ENCODE results near the gene TSPEAR.

The TSPEAR gene

DNA sequence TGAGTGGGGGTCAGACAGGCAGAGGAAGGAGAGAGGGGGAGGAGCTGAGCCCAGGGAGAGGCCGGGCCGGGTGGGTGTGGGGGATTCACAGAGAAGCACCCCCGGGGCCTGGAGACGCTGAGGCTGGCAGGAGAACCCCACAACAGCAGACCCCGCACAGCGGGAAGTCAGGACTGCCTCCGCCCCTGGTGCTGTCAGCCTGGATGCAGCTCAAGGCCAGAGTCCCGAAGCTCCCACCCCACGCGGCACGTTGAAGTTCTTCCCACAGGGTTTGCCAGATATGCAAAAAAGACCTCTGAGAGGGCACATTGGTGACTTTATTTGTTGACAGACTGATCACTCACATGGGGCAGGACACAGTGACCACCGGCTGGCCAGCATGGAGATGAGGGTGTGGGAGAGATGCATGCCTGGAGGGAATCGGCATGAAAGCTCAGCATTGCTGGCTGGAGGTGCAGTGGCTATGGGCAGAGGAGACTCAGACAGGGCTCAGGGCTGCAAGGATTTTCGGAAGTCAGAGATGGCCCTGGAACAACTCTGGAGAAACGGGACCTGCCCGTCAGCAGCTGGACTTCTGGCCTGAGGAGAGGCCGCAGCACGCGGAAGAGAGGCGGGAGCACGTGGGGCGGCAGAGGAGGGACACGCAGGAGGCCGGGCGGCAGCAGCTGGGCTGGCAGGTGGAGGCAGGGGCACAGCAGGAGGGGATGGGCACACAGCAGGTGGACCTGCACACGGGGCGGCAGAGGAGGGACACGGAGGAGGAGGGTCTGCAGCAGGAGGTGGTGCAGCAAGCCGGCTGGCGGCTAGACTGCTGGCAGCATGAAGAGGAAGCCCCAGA, 153.7 kb downstream of the TSPEAR start:
- no peak for DNase-seq (ENCODE audit: low spot score)
- ChIA-PET POLR2A (ENCODE audit: low non-redundant PET) (no interaction called here), CTCF (interaction anchor here (0.6 to 0.8 kb wide), 3 partner anchors 41 to 167 kb away, joined by 3 to 4 read pairs (median 3); no protein-coding TSS in a partner anchor)
- TF ChIP-seq, protein P1, sequence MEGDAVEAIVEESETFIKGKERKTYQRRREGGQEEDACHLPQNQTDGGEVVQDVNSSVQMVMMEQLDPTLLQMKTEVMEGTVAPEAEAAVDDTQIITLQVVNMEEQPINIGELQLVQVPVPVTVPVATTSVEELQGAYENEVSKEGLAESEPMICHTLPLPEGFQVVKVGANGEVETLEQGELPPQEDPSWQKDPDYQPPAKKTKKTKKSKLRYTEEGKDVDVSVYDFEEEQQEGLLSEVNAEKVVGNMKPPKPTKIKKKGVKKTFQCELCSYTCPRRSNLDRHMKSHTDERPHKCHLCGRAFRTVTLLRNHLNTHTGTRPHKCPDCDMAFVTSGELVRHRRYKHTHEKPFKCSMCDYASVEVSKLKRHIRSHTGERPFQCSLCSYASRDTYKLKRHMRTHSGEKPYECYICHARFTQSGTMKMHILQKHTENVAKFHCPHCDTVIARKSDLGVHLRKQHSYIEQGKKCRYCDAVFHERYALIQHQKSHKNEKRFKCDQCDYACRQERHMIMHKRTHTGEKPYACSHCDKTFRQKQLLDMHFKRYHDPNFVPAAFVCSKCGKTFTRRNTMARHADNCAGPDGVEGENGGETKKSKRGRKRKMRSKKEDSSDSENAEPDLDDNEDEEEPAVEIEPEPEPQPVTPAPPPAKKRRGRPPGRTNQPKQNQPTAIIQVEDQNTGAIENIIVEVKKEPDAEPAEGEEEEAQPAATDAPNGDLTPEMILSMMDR (conservative IDR thresholded peaks at IDR 0.05; ENCODE audit: low read depth), result no peak
- no peak overlapping the region for H3K27ac ChIP-seq

DNA sequence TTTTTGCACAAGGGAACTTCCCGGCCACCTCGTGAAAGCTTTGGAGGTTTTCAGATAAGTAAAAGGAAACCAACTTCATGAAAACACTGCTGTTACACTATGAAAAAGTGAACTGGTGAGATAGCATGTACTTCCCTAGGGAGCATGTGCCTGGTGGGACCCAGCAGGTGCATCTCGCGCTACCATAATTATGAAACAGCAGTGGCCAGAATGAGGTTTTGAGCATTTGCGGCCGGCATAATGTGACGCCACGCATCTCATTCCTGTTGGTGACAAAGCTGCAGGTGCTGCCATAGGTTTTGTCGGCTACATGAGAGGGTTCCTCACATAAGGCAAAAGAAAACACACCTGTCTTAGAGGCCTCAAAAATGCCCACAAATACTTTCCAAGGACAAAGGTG, 154.5 kb downstream of the TSPEAR start:
- POLR2A ChIA-PET (ENCODE audit: low non-redundant PET), result no interaction called here
- CTCF ChIA-PET, result interaction anchor here (0.6 to 0.8 kb wide), 4 partner anchors 40 to 706 kb away, joined by 3 to 4 read pairs (median 4); no protein-coding TSS in a partner anchor

DNA sequence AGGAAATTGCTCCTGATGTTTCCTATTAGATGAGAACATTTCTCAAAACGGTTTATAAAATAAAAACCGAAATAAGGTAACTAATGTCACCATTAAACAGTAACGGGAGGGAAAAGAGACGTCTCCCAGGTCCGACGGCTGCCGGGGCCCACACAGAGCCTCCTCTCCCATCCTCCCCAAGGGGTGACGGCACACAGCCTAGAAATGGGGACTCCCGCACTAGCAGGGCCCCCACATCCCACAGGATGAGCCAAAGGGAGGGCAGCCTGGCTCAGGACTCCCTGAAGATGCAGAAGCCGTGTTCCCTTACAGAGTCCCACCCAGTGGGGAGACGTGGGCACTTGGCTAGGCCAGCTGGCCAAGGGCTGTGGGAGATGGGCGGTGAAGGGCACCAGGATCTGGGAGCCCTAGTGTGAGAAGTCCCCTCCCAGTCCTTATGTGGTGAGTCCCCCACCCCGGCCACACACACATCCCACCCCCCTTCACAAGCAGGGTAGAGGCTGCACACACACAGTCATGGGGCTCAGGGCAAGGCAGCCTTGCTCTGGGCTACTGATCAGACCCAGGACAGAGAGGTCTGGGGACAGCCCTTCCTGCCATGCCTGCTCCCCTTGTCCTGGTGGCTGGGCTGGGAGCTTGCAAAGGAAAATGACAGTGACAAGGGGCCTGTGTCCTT, 156.0 kb downstream of the TSPEAR start:
- DNase-seq (ENCODE audit: low spot score), result no peak
- ChIA-PET CTCF (interaction anchor here (0.7 kb wide), 1 partner anchor 238 kb away, joined by 4 read pairs; no protein-coding TSS in a partner anchor), POLR2A (ENCODE audit: low non-redundant PET) (no interaction called here)
- no peak overlapping the region for H3K27ac ChIP-seq
- TF ChIP-seq, protein P1 (conservative IDR thresholded peaks at IDR 0.05; ENCODE audit: low read depth), result no peak

More for the DNA sequence above, 154.5 kb downstream of the TSPEAR start:
- no peak for DNase-seq (ENCODE audit: low spot score)
- H3K27ac ChIP-seq, result no peak overlapping the region
- TF ChIP-seq, protein P1 (conservative IDR thresholded peaks at IDR 0.05; ENCODE audit: low read depth), result no peak

DNA sequence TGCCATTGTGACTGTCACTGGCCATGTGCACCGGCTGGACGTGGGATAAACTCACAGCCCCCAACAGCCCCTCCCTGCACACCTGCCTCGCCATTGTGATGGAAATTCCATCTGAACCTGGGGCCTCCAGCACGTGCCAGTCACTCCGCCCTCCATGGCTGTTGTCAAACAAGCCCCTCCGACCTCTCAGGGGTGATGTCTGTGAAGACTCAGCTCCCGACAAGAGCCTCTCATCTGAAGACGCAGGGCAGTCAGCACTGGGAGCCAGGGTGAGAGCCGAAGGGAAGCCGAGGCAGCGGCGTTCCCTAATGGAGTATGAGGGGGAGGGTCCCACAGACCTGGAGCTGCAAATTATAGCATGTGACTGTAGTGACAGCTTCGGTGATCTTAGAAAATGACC, 158.7 kb downstream of the TSPEAR start:
- DNase-seq (ENCODE audit: low spot score), result no peak
- CTCF ChIA-PET, result no interaction called here
- TF ChIP-seq, protein P1 (conservative IDR thresholded peaks at IDR 0.05; ENCODE audit: low read depth), result no peak
- POLR2A ChIA-PET (ENCODE audit: low non-redundant PET), result no interaction called here
- no peak overlapping the region for H3K27ac ChIP-seq

DNA sequence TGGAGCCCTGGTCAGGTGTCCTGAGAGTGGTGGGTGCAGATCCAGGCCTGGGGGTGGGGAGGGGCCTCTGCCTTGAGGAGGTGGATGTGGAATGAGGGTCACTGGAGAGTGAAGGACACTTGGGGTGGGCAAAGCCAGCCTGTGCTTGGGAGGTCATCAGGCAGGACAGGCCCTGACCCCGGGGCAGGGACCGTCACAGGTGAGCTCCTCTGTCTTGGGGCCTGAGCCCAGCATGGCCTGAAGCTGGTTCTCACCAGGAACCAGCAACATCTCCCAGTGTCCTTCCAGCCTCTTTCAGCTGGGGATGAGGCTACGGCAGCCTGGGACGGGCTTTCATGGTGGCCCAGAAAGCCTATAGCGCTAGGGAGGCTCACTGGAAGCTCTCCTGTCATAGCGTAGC, 159.2 kb downstream of the TSPEAR start:
- ChIA-PET CTCF (no interaction called here), POLR2A (ENCODE audit: low non-redundant PET) (no interaction called here)
- H3K27ac ChIP-seq, result no peak overlapping the region
- TF ChIP-seq, protein P1 (conservative IDR thresholded peaks at IDR 0.05; ENCODE audit: low read depth), result no peak
- no peak for DNase-seq (ENCODE audit: low spot score)

DNA sequence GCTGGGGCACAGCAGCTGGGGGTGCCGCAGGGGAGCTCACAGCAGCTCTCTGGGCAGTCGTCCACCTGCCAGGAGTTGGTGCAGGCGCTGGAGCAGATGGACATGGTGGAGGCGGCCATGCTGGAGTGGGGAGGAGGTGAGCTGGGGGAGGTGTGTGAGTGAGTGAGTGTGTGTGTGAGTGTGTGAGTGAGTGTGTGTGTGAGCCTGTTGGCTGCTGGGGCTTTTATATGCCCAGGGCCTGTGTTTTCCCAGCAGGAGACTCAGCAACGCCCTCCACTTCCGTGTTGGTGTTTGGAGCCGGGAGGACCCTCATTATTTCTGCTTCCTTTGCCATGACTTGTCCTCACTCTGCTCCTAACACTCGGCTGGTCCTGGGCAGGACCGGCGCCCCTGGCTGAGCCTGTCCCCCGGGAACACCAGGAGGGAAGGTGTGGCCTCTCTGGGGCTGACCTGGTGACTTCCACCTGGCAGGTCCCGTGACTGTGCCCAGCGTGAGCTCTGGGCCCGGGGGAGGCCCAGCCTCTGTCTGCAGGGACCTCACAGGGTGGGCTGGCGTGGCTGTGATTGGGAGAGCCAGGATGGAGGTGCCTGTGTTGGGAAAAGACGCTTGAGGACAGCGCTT, 159.9 kb downstream of the TSPEAR start, which contains the start of gene KRTAP10-2:
Gene KRTAP10-2 (minus strand): TSS at position 166 of the 622 bp plus-strand sequence. CDS start 47 bp downstream, at position 119.
- POLR2A ChIA-PET (ENCODE audit: low non-redundant PET), result no interaction called here
- CTCF ChIA-PET, result no interaction called here
- TF ChIP-seq, protein P1 (conservative IDR thresholded peaks at IDR 0.05; ENCODE audit: low read depth), result no peak
- H3K27ac ChIP-seq, result no peak within 1 kb of the TSS
- DNase-seq (ENCODE audit: low spot score), result no peak
